Measurements from ENCODE around the gene SCO1. TPM values are rescaled to one million over a fixed set of nuclear protein-coding genes. Genes with fewer than 3 reads are reported as not detected.

Gene SCO1
- total RNA-seq, 2 experiments from 2014 or later = 15.3 to 18.2 TPM

- H3K9me3 ChIP-seq (ENCODE audit: control insufficient read depth in 1 of 2, insufficient read depth in 1 of 2, low read length in 2 of 2) = no peaks in the 10 kb centered on the region
- DNase-seq (no peak), ATAC-seq (ENCODE audit: poor library complexity) (no peak)
- H3K9me3 Mint-ChIP-seq = no peaks in the 10 kb centered on the region
- CTCF ChIA-PET = interaction anchor here (1.2 to 1.5 kb wide), 2 partner anchors 12 to 215 kb away, joined by 3 read pairs; no protein-coding TSS in a partner anchor
- H3K36me3 Mint-ChIP-seq (ENCODE audit: low read depth) = peaks cover 35% of the 10 kb centered on the region
- H3K27me3 Mint-ChIP-seq = no peaks in the 10 kb centered on the region
- no peaks in the 10 kb centered on the region for H3K4me1 Mint-ChIP-seq (ENCODE audit: low read depth)
- H3K27ac Mint-ChIP-seq = no peak overlapping the region
- no peak overlapping the region for H3K4me3 Mint-ChIP-seq
- H3K27me3 ChIP-seq (ENCODE audit: control insufficient read depth in 1 of 2, insufficient read depth in 2 of 2, low read length in 2 of 2) = no peaks in the 10 kb centered on the region
- POLR2A ChIA-PET = no interaction called here
- no peak for TF ChIP-seq CTCF (IDR thresholded peaks at IDR 0.05)
- H3K4me3 ChIP-seq (ENCODE audit: low read length) = no peak overlapping the region
- H3K4me1 ChIP-seq (ENCODE audit: insufficient read depth, low read length) = no peaks in the 10 kb centered on the region
- H3K36me3 ChIP-seq (ENCODE audit: insufficient read depth, low read length) = no peaks in the 10 kb centered on the region
- H3K27ac ChIP-seq (ENCODE audit: low read depth in 1 of 2, low read length in 2 of 2) = no peak overlapping the region
- intact Hi-C loops (cut with DNase I, micrococcal nuclease) = no loop called here
Observed at GRCh38 chr17:10629706-10630105, 67.6 kb downstream of the SCO1 start.

GRCh38 chr17:10628756-10629155 is 68.6 kb downstream of the SCO1 start:
- ChIA-PET POLR2A (no interaction called here), CTCF (interaction anchor here (1.4 to 1.5 kb wide), 2 partner anchors 11 to 216 kb away, joined by 3 to 4 read pairs; no protein-coding TSS in a partner anchor)
- H3K27me3 ChIP-seq (ENCODE audit: control insufficient read depth in 1 of 2, insufficient read depth in 2 of 2, low read length in 2 of 2) = no peaks in the 10 kb centered on the region
- no peaks in the 10 kb centered on the region for H3K36me3 ChIP-seq (ENCODE audit: insufficient read depth, low read length)
- peak; percentile 26 for TF ChIP-seq CTCF (IDR thresholded peaks at IDR 0.05)
- intact Hi-C loops (cut with DNase I, micrococcal nuclease) = no loop called here
- H3K4me3 ChIP-seq (ENCODE audit: low read length) = no peak overlapping the region
- DNase-seq = peak in 1 of 14 experiments; percentile 11
- Mint-ChIP-seq H3K9me3 (no peaks in the 10 kb centered on the region), H3K36me3 (ENCODE audit: low read depth) (peaks cover 26% of the 10 kb centered on the region), H3K27me3 (no peaks in the 10 kb centered on the region), H3K4me3 (no peak overlapping the region), H3K27ac (no peak overlapping the region), H3K4me1 (ENCODE audit: low read depth) (no peaks in the 10 kb centered on the region)
- H3K27ac ChIP-seq (ENCODE audit: low read depth in 1 of 2, low read length in 2 of 2) = no peak overlapping the region
- H3K4me1 ChIP-seq (ENCODE audit: insufficient read depth, low read length) = no peaks in the 10 kb centered on the region
- ATAC-seq (ENCODE audit: poor library complexity) = no peak
- no peaks in the 10 kb centered on the region for H3K9me3 ChIP-seq (ENCODE audit: control insufficient read depth in 1 of 2, insufficient read depth in 1 of 2, low read length in 2 of 2)

GRCh38 chr17:10626390-10626789 is 70.9 kb downstream of the SCO1 start:
- no peak overlapping the region for H3K27ac ChIP-seq (ENCODE audit: low read depth in 1 of 2, low read length in 2 of 2)
- Mint-ChIP-seq H3K36me3 (ENCODE audit: low read depth) (peaks cover 15% of the 10 kb centered on the region), H3K4me3 (no peak overlapping the region), H3K9me3 (no peaks in the 10 kb centered on the region), H3K27me3 (no peaks in the 10 kb centered on the region), H3K27ac (no peak overlapping the region), H3K4me1 (ENCODE audit: low read depth) (no peaks in the 10 kb centered on the region)
- H3K27me3 ChIP-seq (ENCODE audit: control insufficient read depth in 1 of 2, insufficient read depth in 2 of 2, low read length in 2 of 2) = peaks cover 0 to 2% of the 10 kb centered on the region in 2 experiments
- no peak for ATAC-seq (ENCODE audit: poor library complexity)
- no peaks in the 10 kb centered on the region for H3K36me3 ChIP-seq (ENCODE audit: insufficient read depth, low read length)
- intact Hi-C loops (cut with DNase I, micrococcal nuclease) = no loop called here
- ChIA-PET POLR2A (no interaction called here), CTCF (no interaction called here)
- no peaks in the 10 kb centered on the region for H3K4me1 ChIP-seq (ENCODE audit: insufficient read depth, low read length)
- TF ChIP-seq CTCF (IDR thresholded peaks at IDR 0.05) = no peak
- DNase-seq = peak in 1 of 14 experiments; percentile 2
- H3K9me3 ChIP-seq (ENCODE audit: control insufficient read depth in 1 of 2, insufficient read depth in 1 of 2, low read length in 2 of 2) = no peaks in the 10 kb centered on the region
- no peak overlapping the region for H3K4me3 ChIP-seq (ENCODE audit: low read length)

Measured in CD4-positive, alpha-beta T cell (primary cell).